VCaP (cell line): ENCODE results near the gene CNTN4.

Experiments
- H3K27ac ChIP-seq: fragments of 450-650 bp; 2 replicates; pipeline ENCODE4 v1.5.1; 2017
- TF ChIP-seq, protein P1 (sequence below): fragments of 450-650 bp; conservative IDR thresholded peaks from 2 replicates; pipeline ENCODE4 v1.5.1; 2017; ENCODE audit warnings: mild to moderate bottlenecking, moderate library complexity

Gene CNTN4

DNA sequence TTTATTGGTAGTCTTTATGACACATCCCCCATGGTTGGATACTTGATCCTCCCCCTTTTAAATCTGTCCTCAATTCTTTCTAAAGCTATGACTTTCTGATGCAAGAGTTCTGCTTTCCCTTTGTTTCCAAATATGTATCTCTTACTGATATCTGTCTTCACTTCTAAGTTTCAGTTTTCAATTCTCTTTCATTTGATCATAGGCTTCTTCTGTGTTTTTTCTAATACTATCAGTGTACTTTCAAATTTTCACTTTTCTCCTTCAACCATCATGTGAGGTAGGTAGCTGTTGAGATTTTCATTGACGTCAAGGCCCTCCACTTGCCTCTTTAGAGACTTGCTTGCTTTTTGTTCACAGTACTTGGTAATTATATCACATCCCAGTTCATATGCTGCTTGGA lies 436.5 kb downstream of the CNTN4 start:
- H3K27ac ChIP-seq, result no peak overlapping the region

DNA sequence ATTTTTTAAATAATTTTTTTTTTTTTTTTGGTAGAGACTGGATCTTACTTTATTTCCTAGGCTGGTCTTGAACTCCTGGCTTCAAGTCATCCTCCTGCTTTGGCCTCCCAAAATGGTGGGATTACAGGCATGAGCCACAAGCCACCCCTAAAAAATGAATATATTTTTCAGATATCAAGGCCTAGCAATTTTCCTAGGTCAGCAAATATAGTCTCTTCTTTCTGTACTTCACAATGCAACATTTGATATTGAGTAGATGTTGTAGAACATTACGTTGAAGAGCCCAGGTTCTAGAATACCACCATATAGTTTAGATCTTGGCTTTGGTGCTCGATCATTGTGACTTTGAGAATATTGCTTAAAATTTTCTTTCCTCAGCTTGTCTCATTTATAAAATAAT lies 437.9 kb downstream of the CNTN4 start:
- TF ChIP-seq, protein P1, sequence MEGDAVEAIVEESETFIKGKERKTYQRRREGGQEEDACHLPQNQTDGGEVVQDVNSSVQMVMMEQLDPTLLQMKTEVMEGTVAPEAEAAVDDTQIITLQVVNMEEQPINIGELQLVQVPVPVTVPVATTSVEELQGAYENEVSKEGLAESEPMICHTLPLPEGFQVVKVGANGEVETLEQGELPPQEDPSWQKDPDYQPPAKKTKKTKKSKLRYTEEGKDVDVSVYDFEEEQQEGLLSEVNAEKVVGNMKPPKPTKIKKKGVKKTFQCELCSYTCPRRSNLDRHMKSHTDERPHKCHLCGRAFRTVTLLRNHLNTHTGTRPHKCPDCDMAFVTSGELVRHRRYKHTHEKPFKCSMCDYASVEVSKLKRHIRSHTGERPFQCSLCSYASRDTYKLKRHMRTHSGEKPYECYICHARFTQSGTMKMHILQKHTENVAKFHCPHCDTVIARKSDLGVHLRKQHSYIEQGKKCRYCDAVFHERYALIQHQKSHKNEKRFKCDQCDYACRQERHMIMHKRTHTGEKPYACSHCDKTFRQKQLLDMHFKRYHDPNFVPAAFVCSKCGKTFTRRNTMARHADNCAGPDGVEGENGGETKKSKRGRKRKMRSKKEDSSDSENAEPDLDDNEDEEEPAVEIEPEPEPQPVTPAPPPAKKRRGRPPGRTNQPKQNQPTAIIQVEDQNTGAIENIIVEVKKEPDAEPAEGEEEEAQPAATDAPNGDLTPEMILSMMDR, result no peak
- no peak overlapping the region for H3K27ac ChIP-seq

More for the DNA sequence above, 436.5 kb downstream of the CNTN4 start:
- TF ChIP-seq, protein P1, result no peak

DNA sequence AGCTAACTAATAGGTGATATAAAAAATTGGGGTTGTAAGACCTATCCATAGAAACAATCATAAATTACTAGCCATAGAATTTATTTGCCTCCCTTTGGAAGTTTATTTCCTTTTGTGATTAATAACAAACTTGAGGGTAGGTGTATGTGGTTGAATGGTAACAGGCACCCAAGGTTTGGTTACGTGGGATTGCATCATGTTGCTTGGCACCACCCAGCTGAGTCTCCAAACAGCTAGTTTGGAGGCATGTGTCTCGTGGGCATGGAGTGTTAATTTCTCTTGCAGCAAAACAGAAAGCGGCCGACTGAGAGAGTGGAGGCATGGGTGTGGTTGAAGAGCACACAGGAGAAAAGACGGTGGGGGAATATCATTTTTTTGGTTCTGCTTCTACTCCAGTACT lies 441.4 kb downstream of the CNTN4 start:
- TF ChIP-seq, protein P1, result no peak
- no peak overlapping the region; the same call in 1 of the 2 replicates for H3K27ac ChIP-seq

DNA sequence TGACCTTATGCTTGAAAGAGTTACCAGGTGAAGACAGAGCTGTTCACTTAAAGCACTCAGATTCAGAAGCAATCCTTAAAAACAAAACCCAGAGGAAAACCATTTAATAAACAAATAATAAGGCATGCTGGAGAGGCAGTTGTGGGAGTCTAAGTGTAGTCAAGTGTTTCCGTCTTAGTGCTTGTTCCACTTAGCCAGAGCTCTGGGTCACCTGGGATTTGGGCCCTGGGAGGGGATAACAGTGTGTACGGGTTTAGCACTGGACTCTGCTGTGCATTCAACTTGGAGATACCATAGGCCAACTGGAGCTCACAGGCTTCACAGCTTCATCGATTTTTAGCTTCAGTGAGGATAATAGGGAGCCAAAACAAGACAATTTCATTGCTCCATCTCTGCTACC lies 444.6 kb downstream of the CNTN4 start:
- TF ChIP-seq, protein P1, result no peak
- H3K27ac ChIP-seq, result peak overlapping the region; percentile 63

DNA sequence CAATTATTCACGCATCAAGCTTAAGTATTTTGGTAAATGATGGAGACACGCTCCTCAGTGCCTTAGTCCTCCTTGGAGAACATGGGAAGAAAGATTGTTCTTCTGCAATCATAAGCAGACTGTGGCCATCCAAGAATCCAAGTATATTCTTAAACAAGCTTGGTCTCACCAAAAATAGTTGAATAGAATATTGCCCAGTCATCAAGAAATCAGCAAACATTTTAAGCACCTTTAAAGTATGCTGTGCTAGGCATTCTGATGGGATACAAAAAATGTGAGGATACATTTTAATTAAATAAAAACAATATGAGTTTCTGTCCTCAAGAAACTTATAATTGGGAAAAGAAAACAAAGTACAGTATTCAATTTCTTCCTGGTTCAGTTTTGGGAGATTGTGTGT lies 445.5 kb downstream of the CNTN4 start:
- H3K27ac ChIP-seq, result no peak overlapping the region
- TF ChIP-seq, protein P1, result no peak

DNA sequence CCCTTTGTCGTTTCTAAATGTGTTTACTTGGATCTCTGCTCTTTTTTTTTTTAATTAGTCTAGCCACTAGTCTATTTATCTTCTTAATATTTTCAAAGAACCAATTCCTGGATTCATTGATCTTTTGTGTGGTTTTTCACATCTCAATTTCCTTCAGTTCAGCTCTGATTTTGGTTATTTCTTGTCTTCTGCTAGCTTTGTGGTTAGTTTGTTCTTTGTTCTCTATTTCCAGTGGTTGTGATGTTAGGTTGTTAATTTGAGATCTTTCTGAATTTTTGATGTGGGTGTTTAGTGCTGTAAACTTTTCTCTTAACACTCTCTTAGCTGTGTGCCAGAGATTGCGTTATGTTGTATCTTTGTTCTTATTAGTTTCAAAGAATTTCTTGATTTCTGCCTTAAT lies 446.1 kb downstream of the CNTN4 start:
- TF ChIP-seq, protein P1, result no peak

DNA sequence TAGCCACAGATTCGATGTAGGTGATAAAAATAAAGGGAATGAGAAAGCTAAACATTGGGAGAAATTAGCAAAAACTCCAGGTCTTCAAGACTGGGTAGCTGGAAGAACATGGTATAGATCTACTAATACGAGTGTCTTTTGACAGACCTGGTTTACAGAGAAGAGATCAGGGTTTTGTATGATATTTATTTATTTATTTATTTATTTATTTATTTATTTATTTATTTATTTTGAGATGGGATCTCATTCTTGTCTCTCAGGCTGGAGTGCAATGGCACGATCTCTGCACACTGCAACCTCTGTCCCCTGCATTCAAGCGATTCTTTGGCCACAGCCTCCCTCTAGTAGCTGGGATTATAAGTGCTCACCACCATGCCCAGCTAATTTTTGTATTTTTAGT lies 448.4 kb downstream of the CNTN4 start:
- TF ChIP-seq, protein P1, result no peak
- H3K27ac ChIP-seq, result 0 out of 2 replicates have a peak overlapping the region, but pooled peaks have one; percentile 22

More for the DNA sequence above, 446.1 kb downstream of the CNTN4 start:
- H3K27ac ChIP-seq, result no peak overlapping the region
